ENCODE data around the gene TYMP. TPM values are rescaled to one million over a fixed set of nuclear protein-coding genes. Genes with fewer than 3 reads are reported as not detected.

TYMP gene
- total and polyA plus RNA-seq, 10 of the 15 experiments (the other 5 are each of a cell fraction or from before 2014, with no cell fraction given) = 0.42 to 57.8 (median 24.6) TPM

GRCh38 chr22:50529897-50530579 lies at the start of gene TYMP (continued):
- TF ChIP-seq MYB (IDR thresholded peaks at IDR 0.05; ENCODE audit: borderline replicate concordance, low read depth, low read length) (no peak), ESRRA (IDR thresholded peaks at IDR 0.05; ENCODE audit: low read length) (no peak), NKRF (conservative IDR thresholded peaks at IDR 0.05) (peak; percentile 61; the same call in 1 of the 2 replicates), IRF3 (IDR thresholded peaks at IDR 0.05) (no peak), POU2F2 (IDR thresholded peaks at IDR 0.05; ENCODE audit: borderline replicate concordance, low read depth, low read length) (peak; percentile 46; the same call in 2 of the 3 replicates), TCF7 (IDR thresholded peaks at IDR 0.05; ENCODE audit: borderline replicate concordance) (no peak), ZNF274 (IDR thresholded peaks at IDR 0.05; ENCODE audit: insufficient read depth, insufficient read length) (no peak), E2F8 (IDR thresholded peaks at IDR 0.05; ENCODE audit: low read depth, partially characterized antibody) (no peak), ZNF217 (IDR thresholded peaks at IDR 0.05) (peak; percentile 78; the same call in 1 of the 2 replicates), ZNF384 (IDR thresholded peaks at IDR 0.05; ENCODE audit: borderline replicate concordance, low read depth, low read length) (no peak), KLF5 (IDR thresholded peaks at IDR 0.05; ENCODE audit: partially characterized antibody) (peak; percentile 20), ZNF207 (IDR thresholded peaks at IDR 0.05; ENCODE audit: borderline replicate concordance) (no peak; the same call in 1 of the 2 replicates), ZBTB4 (CRISPR knock-in tag; IDR thresholded peaks at IDR 0.05) (no peak), FOXK2 (IDR thresholded peaks at IDR 0.05) (no peak), SMAD1 (IDR thresholded peaks at IDR 0.05; ENCODE audit: low read depth, partially characterized antibody) (no peak), CEBPB (IDR thresholded peaks at IDR 0.05; ENCODE audit: borderline replicate concordance in 1 of 2, low read depth in 2 of 2, low read length in 2 of 2) (0 out of 4 replicates have a peak, but pooled peaks of 1 of the 2 experiments have one; percentile 5), IKZF1 (conservative IDR thresholded peaks at IDR 0.05) (peak; percentile 98), STAT3 (IDR thresholded peaks at IDR 0.05; ENCODE audit: low read depth, low read length) (no peak), DPF2 (IDR thresholded peaks at IDR 0.05) (peak; percentile 32; the same call in 1 of the 2 replicates)
